Stromal cell of bone marrow (primary cell): Measurements from ENCODE around the gene HSF4.

ENCODE experiments used
- DNase-seq: peaks from one replicate; pipeline ENCODE4 v3.0.0-alpha.2; 2012; ENCODE audit warnings: low read depth

HSF4 gene

DNA sequence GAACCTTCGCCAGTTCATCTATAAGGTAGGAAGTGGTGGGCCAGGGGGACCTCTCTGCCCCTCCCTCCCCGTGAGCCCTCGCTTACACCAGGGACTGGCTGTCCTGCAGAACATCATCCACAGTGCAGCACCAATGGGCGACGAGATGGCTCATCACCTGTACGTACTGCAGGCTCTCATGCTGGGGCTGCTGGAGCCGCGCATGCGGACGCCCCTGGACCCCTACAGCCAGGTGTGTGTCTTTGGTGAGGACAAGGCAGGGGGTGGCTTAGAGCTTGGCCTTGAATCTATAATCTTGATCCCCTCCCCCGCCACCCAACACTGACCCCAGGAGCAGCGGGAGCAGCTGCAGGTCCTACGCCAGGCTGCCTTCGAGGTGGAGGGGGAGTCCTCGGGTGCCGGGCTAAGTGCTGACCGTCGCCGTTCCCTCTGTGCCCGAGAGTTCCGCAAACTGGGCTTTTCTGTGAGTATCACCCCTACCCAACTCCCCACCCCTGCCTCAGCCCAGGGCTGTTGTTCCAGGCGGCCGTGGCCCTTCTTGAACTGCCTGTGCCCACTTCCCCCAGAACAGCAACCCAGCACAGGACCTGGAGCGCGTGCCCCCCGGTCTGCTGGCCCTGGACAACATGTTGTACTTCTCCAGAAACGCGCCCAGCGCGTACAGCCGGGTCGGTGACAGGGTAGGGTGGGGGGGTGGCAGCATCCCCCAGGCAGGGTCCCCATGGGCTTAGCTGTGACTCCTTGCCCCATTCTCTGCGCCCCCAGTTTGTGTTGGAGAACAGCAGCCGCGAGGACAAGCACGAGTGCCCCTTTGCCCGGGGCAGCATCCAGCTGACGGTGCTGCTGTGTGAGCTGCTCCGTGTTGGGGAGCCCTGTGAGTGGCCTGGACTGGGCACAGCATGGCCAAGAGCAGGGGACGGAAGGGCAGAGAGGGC, 37.1 kb downstream of the HSF4 start:
- DNase-seq = no peak

DNA sequence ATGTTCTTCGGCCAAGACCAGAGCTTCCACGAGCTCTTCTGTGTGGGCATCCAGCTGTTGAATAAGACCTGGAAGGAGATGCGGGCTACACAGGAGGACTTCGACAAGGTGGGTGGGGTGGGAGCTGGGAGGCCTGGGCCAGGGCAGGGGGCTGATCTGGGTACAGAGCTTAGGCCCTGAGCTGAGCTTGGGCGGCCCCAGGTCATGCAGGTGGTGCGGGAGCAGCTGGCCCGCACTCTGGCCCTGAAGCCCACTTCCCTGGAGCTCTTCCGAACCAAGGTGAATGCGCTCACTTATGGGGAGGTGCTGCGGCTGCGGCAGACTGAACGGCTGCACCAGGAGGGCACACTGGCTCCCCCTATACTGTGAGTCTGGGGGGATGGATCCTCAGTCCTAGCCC, 37.9 kb downstream of the HSF4 start:
- no peak for DNase-seq

DNA sequence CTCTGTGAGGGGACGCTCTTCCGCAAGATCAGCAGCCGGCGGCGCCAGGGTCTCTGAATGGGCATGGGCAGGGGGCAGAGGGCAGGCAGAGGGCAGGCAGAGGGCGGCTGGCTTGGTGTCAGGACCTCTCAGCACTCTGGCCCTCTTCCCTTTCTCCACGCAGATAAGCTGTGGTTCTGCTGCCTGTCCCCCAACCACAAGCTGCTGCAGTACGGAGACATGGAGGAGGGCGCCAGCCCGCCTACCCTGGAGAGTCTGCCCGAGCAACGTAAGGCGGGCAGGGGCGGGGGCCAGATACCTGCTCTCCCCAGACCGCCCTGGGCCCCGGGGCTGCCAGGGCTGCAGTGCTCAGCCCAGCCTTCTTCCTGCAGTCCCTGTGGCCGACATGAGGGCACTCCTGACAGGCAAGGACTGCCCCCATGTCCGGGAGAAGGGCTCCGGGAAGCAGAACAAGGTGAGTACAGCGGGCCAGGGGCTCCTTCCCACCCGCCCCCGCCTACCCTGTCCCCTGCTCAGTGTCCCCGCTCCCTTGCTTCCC, 38.5 kb downstream of the HSF4 start:
- DNase-seq = no peak

DNA sequence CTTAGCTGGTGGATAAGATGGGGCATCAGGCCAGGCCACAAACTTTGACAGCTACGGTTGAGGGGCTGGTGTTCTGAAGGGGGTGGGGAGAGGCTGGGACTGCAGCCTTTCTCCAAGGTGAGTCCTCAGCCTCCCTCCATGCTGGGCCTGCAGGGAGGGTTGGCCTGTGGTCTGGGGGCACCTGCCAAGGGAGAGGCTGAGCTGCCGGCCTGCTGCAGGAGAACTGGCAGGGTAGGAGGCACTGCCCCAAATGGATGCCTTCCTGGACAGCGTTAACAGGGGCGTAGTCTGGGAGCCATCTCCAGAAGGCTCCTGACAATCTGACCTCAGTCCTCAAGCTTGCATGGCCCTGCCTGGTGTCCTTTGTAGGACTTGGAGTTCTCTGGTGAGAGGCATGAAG, 39.5 kb downstream of the HSF4 start:
- no peak for DNase-seq

DNA sequence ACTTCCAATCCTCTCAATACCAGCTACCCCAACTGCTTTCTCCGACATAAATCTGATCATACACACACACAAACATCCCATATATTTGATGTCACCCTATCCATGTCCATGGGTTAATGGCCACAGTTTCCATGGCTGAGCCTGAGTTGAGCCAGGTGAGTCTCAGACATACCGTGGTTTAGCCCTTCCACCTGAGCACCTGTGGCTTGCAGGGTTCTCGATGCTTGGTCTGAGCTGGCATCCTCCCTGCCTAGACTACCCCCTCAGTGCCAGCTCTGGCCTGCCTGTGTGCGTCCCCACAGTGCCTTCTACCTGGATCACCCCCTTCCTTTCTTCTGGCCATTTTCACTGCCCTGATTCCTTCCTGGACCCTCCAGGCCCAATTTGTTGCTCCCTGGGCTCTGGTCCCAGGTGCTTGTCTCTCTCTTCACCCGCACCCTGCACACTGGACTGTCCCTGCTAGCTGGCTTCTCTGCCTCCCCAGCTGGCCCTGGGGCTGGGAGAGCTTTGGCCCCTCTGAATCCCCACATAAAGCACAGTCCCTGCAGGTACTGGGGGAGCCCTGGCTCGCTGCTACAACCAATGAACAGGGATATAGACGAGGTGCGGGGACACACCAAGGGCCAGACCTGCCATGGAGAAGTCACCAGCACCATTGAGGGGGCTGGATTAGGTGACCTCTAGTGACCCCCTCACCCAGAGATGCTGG, 41.7 kb downstream of the HSF4 start:
- no peak for DNase-seq

DNA sequence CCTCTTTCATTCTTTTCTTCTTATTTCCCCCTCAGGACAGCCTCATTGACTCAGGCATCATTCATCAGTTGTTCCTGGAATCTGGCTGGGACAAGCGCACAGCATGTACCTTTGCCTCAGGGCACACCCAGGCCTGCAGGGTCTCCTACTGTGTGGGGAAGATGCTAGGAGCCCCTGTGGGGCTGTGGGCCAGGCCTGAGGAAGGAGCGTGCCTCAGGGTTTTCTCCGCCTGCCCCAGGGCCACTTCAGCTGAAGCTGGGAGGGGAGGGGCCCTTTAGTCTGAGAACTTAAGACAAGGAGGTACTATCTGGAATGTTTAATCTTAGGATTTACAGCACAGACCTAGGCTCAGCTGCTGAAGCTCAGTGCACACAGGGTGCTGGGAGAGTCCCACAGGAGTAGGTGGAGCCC, 42.3 kb downstream of the HSF4 start:
- DNase-seq = no peak

DNA sequence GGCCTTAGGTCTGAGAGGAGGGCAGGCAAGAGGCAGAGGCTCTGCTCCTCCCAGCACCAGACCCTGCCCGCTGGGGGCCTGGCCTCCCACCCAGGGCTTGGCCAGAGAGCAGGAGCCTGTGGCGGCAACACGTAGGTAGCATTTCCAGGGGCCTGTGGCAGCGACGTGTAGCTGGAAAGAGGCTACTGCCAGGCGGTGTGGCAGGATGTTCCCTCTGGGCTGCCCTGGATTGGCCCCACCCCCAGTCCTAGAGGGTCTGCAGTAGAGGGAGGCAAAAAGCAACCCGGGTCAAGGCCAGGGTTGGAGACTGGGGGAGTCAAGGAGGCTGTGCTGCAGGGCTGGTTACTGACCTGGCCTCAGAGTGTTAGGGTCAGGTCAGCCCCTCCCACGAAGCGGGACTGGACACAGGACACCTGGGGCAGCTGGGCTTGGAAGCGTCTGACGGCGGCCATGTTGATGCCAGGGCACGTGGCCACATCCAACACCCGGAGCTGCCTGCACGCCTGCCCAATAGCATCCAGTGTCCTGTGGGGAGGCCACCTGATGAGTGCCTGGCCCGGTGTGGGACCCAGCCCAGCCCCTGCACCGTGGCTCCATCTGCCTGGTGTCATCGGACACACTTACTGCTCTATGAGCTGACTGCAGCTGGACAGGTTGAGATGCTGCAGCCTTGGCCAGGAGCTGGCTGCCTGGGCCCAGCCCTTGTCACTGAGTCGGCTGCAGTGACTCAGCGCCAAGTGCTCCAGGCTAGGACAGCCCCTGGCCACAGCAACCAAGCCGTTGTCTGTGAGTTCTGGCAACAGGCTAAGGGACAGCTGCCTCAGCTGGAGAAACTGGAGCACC, 42.9 kb downstream of the HSF4 start:
- no peak for DNase-seq

DNA sequence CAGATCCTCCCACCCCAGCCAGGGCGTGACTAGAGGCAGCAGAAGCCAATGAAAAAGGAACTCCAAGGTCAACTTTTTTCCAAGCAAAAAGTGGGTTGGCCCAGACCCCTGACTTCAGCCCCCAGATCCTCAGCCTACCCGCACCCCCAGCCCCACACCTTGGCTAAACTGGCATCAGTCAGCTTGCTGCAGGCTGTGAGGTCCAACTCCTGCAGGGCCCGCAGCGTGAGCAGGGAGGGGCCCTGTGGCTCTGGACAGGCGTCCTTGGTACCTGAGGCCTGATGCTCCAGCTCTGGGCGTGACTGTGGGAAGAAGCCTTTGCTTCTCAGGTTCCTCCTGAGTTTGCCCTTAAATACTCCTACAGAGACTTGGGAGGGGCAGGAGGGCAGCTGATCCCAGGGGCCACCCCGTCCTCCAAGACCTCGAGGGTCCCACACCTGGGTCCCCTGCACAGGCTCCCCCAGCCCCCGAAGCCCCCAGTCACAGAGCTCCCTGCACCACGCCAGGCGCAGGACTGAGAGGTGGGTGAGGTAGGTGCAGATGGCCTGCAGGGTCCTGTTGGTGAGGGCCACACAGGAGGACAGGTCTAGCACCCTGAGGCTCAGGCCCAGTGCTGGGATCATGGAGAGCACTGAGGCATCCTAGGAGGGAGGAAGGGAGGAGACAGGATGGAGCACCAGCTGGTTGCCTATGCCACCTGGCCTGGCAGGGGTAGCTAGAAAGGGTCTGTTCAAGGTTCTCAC, 43.8 kb downstream of the HSF4 start:
- no peak for DNase-seq

DNA sequence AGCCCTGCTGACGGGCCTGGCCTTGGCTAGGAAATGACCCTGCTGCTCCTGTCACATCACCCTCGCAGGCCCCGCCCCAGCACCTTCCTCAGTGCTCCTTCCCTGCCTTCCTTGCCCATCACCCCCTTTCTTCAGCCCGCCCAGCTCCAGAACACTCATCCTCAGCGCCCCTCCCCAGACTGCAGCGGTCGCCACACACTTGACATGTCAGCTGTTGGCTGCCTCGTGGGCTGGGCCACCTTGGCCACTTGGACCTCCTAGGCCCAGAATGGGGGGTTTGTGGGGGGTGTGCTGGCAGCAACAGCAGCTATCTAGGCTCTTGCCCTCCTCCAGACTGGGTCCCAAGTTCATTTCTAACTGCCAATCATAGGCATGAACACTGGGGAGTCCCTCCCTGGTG, 45.0 kb downstream of the HSF4 start:
- DNase-seq = no peak

DNA sequence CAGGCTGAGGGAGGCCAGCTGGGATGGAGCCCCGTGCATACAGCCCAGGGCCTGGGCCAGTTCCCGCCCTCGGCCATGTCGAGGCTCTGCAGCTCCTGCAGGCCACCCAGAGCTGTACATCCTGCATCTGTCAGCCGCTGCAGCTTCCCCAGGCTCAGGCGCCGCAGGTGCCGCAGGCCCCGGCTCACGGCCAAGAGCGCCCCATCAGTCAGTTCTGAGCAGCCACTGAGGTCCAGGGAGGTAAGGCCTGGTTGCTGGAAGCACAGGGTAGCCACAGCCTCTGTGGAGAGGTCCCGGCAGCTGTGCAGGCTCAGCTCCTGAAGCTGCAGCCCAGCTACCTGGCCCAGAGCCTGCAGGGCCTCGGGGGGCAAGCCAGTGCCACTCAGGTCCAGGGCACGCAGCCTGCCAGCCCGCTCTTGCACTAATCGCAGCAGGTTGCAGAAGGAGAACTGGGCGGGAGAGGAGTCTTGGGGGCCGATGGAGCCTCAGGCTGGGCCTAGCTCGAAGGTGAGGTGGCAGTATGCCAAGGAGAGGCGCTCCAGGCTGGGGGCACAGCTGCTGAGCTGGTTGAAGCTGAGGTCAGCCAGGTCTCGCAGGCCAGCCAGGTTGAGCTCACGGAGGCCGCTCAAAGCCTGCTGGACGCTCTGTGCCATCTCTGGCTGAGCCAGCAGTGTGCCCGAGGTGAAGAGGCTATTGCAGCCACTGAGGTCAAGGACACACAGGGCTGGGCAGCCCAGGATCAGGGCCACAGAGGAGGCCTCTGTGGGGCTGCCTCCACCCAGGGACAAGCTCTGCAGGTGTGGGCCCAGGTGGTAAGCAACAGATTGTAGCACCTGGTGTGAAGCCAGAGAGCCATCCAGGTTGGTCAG, 45.8 kb downstream of the HSF4 start:
- DNase-seq = no peak

DNA sequence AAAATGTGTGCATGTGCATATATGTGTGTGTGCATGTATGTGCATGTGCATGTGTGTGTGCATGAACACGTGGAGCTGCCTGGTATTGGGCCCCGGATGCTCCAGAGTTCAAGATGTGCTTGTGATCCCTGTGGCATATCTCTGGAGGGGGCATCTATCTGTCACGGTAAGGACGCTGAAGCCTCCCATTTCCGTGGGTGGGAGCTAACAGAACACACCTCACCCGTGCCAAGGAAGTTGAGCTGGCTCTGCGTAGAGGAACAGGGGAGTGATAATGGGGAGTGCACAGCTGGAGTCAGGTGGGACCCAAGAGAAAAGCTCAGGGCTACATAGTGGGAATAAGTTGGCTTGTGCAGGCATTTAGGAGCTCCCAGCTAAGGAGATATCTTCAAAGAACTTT, 47.1 kb downstream of the HSF4 start:
- no peak for DNase-seq

DNA sequence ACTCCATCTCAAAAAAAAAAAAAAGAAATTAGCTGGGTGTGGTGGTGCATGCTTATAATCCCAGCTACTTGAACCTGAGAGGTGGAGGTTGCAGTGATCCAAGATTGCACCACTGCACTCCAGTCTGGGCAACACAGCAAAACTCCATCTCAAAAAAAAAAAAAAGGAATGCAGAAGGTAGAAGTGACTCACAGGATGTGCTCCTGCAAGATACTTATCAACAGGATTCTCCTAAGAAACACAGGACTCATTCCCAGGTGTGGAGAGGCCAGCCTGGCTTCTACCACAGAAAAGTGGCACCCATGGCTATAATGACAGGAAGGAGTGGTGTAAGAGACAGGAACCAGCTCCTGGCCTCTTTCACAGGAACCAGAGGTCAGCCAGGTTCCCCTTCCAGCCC, 48.2 kb downstream of the HSF4 start:
- no peak for DNase-seq

DNA sequence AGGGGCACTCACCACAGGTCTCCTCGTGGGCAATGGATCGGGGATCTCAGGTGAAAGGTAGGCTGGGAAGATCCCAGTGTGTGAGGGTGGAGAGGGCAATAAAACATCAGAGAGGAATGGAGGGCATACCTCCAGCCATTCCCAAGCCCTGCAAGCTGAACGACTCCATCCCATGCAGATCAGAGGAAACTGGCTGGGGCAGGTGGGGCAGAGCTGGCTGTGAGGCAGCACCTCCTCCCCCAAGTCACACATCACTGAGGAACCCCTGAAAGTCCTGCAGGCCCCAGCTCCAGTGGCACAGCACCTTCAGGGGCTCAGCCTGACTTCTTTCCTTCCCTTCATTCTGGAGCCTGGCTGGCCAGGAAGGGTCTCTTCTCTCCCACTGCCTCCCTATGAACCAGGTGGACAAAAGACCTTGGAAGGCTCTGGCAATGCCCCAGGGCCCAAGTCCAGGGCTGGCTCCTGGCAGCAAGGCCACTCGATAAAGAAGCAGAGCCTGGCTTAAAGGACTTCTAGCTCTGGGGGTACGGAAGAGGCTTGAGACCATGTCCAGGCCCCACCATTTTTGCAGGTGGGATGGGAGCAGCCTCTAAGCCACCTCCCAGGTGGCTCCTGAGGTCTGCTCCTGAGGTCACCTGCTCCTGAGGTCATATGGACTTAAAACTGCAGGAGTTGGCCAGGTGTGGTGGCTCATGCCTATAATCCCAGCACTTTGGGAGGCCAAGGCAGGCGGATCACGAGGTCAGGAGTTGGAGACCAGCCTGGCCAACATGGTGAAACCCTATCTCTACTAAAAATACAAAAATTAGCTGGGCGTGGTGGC, 48.9 kb downstream of the HSF4 start:
- no peak for DNase-seq

DNA sequence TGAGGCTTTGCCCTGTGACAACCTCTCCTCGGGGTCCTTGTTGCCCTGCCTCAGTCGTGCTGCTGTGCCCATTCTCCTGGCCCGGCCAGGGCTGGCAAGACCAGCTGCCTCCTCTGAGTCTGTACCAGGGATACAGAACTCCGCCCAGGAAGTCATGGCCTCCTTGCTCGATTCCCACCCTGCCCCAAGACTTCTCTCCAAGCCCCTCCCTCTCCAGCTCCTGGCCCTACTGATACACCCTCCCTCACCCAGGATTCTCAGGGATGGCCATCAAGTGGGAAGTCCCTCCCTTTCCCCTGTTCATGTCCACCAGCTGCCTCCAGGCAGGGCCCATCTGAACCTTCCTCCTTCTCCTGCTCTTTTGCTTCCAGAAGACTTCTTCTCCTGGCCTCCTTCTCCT, 51.2 kb downstream of the HSF4 start:
- no peak for DNase-seq

DNA sequence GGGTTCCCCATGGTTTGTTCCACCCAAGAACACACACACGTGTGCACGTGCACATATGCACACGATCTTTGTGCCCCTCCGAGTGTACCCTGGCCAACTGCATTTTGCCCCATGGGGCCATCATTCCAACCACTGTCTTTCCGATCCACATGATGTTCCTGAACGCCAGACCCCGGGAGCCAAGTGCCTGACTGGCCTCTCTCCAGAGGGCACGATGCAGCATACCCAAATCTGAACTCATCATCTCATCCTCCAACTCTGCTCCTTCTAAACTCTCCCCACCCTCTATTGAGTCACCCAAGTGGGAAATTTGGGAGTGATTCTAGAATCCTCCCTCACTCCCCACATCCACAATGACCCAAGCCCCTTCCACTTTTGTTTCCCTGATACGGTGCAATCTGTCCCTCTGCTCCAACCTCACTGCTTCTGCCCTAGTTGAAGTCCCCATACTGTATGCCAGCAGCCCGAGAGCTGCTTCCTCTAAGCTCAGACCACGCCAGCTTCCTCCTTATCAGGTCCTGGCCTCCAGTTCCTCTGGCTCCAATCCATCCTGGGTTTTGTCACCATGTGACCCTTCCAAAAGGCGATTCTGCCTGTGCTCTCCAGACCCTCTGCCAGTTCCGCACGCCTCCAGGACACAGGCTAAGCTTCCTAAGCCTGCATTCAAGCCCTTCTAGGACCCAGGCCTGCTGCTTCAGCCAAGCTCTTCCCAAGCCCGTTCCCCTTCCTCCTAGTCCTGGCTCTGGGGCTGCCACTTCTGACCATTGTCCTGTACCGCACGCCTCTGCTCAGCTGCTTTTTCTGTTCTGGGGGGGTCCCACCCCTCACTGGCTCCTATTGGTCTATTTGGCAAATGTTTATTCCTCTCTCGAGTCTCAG, 52.3 kb downstream of the HSF4 start:
- DNase-seq = no peak
